ENCODE results near the gene TRIM52. TPM values are rescaled to one million over a fixed set of nuclear protein-coding genes. Genes with fewer than 3 reads are reported as not detected.

Gene TRIM52
- total and polyA plus RNA-seq, 2 of the 13 experiments (the other 11 are each of a cell fraction or from before 2014, with no cell fraction given), result 7.2 to 11.6 TPM

DNA sequence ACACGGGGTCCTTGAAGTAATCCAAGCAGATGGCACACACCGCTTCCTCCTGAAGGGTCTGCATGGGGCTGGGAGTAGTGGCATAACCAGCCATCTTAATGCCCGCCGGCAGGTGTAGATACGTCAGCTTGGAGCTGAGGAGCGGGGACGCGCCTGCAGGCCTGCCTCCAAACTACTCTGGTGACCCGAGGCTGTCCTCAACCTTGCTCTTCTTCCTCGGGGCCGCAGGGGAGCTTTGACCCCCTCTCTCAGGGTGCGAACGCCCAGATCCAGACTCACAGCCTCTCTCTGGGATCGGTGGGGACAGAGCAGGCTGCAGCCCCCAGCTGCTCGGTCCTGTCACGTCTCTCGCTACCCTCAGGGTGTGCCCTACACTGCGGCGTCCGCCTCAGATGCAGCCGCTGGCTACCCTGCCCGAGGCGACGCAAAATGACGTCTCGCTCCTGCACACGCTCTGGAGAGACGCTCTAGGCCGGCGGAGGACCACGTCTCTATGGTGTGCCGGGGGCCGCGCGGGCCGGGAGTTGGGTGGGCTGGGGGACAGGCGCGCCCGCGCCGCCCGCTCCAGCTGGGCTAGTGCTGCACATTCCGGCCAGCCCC, at the start of gene TRIM52 (continued):
- TF ChIP-seq NCOA1 (CRISPR knock-in tag; IDR thresholded peaks at IDR 0.05) (no peak), GLI4 (CRISPR knock-in tag; IDR thresholded peaks at IDR 0.05; ENCODE audit: borderline replicate concordance) (peak; percentile 52; the same call in 1 of the 2 replicates), SP1 (IDR thresholded peaks at IDR 0.05) (no peak), SP1 (CRISPR knock-in tag; IDR thresholded peaks at IDR 0.05) (peak; percentile 77), SIN3A (IDR thresholded peaks at IDR 0.05; ENCODE audit: borderline replicate concordance, low read depth, low read length) (peak; percentile 83; the same call in 1 of the 2 replicates), SNRNP70 (IDR thresholded peaks at IDR 0.05; ENCODE audit: low read depth, low read length) (no peak), ZNF737 (CRISPR knock-in tag; IDR thresholded peaks at IDR 0.05; ENCODE audit: borderline replicate concordance) (peak; percentile 53; the same call in 1 of the 2 replicates), ZNF30 (CRISPR knock-in tag; IDR thresholded peaks at IDR 0.05) (no peak), CENPX (CRISPR knock-in tag; IDR thresholded peaks at IDR 0.05) (no peak), ARHGAP35 (CRISPR knock-in tag; IDR thresholded peaks at IDR 0.05; ENCODE audit: borderline replicate concordance) (no peak; the same call in 1 of the 2 replicates), KLF9 (CRISPR knock-in tag; IDR thresholded peaks at IDR 0.05; ENCODE audit: low read depth) (no peak), SNAPC2 (CRISPR knock-in tag; IDR thresholded peaks at IDR 0.05) (no peak), NCOA2 (CRISPR knock-in tag; IDR thresholded peaks at IDR 0.05) (no peak), EHMT2 (IDR thresholded peaks at IDR 0.05; ENCODE audit: borderline replicate concordance, low read depth, low read length) (no peak), ZNF746 (CRISPR knock-in tag; IDR thresholded peaks at IDR 0.05) (no peak), PCBP1 (IDR thresholded peaks at IDR 0.05; ENCODE audit: borderline replicate concordance, low read depth, low read length) (no peak), SALL2 (CRISPR knock-in tag; IDR thresholded peaks at IDR 0.05) (no peak), ZNF652 (CRISPR knock-in tag; IDR thresholded peaks at IDR 0.05; ENCODE audit: borderline replicate concordance, low read depth) (no peak), ZNF879 (CRISPR knock-in tag; IDR thresholded peaks at IDR 0.05) (no peak), CHD4 (IDR thresholded peaks at IDR 0.05; ENCODE audit: borderline replicate concordance, low read length) (no peak), TMF1 (CRISPR knock-in tag; IDR thresholded peaks at IDR 0.05; ENCODE audit: low read depth) (no peak), GABPA (IDR thresholded peaks at IDR 0.05; ENCODE audit: low read depth, low read length) (peak; percentile 51; the same call in 1 of the 2 replicates), GABPA (CRISPR knock-in tag; IDR thresholded peaks at IDR 0.05; ENCODE audit: low read depth) (peak; percentile 76)
- TF ChIP-seq, protein P1, sequence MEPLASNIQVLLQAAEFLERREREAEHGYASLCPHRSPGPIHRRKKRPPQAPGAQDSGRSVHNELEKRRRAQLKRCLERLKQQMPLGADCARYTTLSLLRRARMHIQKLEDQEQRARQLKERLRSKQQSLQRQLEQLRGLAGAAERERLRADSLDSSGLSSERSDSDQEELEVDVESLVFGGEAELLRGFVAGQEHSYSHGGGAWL (CRISPR knock-in tag; IDR thresholded peaks at IDR 0.05), result no peak
- TF ChIP-seq, protein P2, sequence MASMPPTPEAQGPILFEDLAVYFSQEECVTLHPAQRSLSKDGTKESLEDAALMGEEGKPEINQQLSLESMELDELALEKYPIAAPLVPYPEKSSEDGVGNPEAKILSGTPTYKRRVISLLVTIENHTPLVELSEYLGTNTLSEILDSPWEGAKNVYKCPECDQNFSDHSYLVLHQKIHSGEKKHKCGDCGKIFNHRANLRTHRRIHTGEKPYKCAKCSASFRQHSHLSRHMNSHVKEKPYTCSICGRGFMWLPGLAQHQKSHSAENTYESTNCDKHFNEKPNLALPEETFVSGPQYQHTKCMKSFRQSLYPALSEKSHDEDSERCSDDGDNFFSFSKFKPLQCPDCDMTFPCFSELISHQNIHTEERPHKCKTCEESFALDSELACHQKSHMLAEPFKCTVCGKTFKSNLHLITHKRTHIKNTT (CRISPR knock-in tag; IDR thresholded peaks at IDR 0.05), result no peak
- TF ChIP-seq, protein P3, sequence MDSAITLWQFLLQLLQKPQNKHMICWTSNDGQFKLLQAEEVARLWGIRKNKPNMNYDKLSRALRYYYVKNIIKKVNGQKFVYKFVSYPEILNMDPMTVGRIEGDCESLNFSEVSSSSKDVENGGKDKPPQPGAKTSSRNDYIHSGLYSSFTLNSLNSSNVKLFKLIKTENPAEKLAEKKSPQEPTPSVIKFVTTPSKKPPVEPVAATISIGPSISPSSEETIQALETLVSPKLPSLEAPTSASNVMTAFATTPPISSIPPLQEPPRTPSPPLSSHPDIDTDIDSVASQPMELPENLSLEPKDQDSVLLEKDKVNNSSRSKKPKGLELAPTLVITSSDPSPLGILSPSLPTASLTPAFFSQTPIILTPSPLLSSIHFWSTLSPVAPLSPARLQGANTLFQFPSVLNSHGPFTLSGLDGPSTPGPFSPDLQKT (CRISPR knock-in tag; IDR thresholded peaks at IDR 0.05; ENCODE audit: borderline replicate concordance), result no peak
- TF ChIP-seq, protein P4, sequence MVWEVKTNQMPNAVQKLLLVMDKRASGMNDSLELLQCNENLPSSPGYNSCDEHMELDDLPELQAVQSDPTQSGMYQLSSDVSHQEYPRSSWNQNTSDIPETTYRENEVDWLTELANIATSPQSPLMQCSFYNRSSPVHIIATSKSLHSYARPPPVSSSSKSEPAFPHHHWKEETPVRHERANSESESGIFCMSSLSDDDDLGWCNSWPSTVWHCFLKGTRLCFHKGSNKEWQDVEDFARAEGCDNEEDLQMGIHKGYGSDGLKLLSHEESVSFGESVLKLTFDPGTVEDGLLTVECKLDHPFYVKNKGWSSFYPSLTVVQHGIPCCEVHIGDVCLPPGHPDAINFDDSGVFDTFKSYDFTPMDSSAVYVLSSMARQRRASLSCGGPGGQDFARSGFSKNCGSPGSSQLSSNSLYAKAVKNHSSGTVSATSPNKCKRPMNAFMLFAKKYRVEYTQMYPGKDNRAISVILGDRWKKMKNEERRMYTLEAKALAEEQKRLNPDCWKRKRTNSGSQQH (CRISPR knock-in tag; IDR thresholded peaks at IDR 0.05; ENCODE audit: low read depth), result peak; percentile 86
- TF ChIP-seq, protein P5, sequence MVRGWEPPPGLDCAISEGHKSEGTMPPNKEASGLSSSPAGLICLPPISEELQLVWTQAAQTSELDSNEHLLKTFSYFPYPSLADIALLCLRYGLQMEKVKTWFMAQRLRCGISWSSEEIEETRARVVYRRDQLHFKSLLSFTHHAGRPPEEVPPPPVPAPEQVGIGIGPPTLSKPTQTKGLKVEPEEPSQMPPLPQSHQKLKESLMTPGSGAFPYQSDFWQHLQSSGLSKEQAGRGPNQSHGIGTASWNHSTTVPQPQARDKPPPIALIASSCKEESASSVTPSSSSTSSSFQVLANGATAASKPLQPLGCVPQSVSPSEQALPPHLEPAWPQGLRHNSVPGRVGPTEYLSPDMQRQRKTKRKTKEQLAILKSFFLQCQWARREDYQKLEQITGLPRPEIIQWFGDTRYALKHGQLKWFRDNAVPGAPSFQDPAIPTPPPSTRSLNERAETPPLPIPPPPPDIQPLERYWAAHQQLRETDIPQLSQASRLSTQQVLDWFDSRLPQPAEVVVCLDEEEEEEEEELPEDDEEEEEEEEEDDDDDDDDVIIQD (CRISPR knock-in tag; IDR thresholded peaks at IDR 0.05; ENCODE audit: low read depth), result peak; percentile 23; the same call in 1 of the 2 replicates

All from HepG2 (cell line).